Left lung (tissue), 10 donors: Measurements from ENCODE around the gene LSM3. TPM values are rescaled to one million over a fixed set of nuclear protein-coding genes. Genes with fewer than 3 reads are reported as not detected.

ENCODE experiments used
- ATAC-seq: fragments of 200-7000 bp; cut with Tn5 transposase; one replicate; pipeline ENCODE4 v1.9.1; 2020; ENCODE audit warnings: moderate library complexity
- DNase-seq, 4 donors: peaks; one replicate each; pipeline ENCODE4 v3.0.0-alpha.2; 2013 to 2020
- H3K27ac ChIP-seq, 2 donors: fragments of 200-600 bp; sonication (generic) in 1 of 2; one replicate each; pipeline versions ENCODE4 v1.5.0 to v1.8.0; 2020 to 2021
- H3K27me3 ChIP-seq, 2 donors: fragments of 200-600 bp; sonication (generic) in 1 of 2; one replicate each; pipeline versions ENCODE4 v1.5.0 to v1.8.0; 2020 to 2021
- H3K36me3 ChIP-seq, 2 donors: fragments of 200-600 bp; sonication (generic) in 1 of 2; one replicate each; pipeline versions ENCODE4 v1.5.0 to v1.8.0; 2020 to 2021
- H3K4me1 ChIP-seq, 2 donors: fragments of 200-600 bp; one replicate each; pipeline ENCODE4 v1.8.0; 2021
- H3K4me3 ChIP-seq, 2 donors: fragments of 200-600 bp; sonication (generic) in 1 of 2; one replicate each; pipeline versions ENCODE4 v1.5.0 to v1.8.0; 2020 to 2021; ENCODE audit warnings: mild to moderate bottlenecking in 1 of 2
- H3K9me3 ChIP-seq, 2 donors: fragments of 200-600 bp; sonication (generic) in 1 of 2; one replicate each; pipeline versions ENCODE4 v1.5.0 to v1.8.0; 2020 to 2021
- intact Hi-C, 2 donors: fragments of 100-400 bp; cut with DNase I; formaldehyde crosslinking; loops; one replicate each; pipeline versions ENCODE4 v1.11.2 to v1.14.2; 2022
- polyA plus RNA-seq, 6 donors: library from polyadenylated mRNA; unstranded; fragments of 120-200 nt; gene quantifications; one replicate each; pipeline ENCODE4 v1.2.1, GENCODE V29; 2013; ENCODE audit not compliant: insufficient read length in 6 of 6
- total RNA-seq, 2 donors: library from RNA; stranded (reverse); fragmentation: NEBNext Ultra II Directional; extraction: Animal tissue kit (Norgen Biotek cat#: 25700); gene quantifications; one replicate each; pipeline ENCODE4 v1.2.1, GENCODE V29; 2021
- TF ChIP-seq, protein P1 (sequence below), 2 donors: fragments of 200-600 bp; sonication (generic) in 1 of 2; IDR thresholded peaks; one replicate each; pipeline versions ENCODE4 v1.5.0 to v1.8.0; 2021; ENCODE audit warnings: antibody characterized with exemption in 2 of 2
- donor health status: DM: no; HTN: yes; CAD: no.
- donor health status: DM: no; HTN: no; CAD: no.

LSM3 gene
- total and polyA plus RNA-seq, 8 donors, result 10.6 to 16.5 (median 15.2) TPM

DNA sequence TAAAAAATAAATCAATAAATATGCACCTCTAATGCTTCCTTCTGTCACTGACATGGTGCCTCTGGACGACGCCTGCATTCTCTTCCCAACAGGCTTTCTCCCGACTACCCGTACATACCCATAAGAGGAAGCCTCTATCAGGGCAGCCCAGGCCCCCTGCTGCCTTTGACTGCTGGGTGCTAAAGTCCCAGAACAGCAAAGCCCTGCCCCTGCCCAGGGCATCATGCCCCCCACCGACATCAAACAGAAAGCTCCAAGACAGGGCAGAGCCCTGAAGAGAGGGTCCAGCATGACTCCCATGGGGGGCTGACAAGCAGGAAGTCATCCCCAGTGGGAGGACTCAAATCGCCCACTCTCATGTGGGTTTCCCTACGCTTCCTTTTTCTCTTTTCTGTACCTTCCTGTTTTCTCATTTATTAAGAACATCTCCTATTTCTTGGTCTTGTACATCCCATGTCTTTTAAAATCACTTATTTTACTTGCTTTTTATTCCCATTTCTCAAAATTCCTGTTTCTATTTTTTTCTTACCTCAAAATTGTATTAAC, 23.6 kb upstream of the LSM3 start:
- Histone ChIP-seq H3K4me3 (no peak overlapping the region), H3K9me3 (no peaks in the 10 kb centered on the region), H3K27ac (no peak overlapping the region), H3K4me1 (no peaks in the 10 kb centered on the region), H3K36me3 (peaks cover 0 to 89% of the 10 kb centered on the region in 2 donors), H3K27me3 (no peaks in the 10 kb centered on the region)
- TF ChIP-seq, protein P1, sequence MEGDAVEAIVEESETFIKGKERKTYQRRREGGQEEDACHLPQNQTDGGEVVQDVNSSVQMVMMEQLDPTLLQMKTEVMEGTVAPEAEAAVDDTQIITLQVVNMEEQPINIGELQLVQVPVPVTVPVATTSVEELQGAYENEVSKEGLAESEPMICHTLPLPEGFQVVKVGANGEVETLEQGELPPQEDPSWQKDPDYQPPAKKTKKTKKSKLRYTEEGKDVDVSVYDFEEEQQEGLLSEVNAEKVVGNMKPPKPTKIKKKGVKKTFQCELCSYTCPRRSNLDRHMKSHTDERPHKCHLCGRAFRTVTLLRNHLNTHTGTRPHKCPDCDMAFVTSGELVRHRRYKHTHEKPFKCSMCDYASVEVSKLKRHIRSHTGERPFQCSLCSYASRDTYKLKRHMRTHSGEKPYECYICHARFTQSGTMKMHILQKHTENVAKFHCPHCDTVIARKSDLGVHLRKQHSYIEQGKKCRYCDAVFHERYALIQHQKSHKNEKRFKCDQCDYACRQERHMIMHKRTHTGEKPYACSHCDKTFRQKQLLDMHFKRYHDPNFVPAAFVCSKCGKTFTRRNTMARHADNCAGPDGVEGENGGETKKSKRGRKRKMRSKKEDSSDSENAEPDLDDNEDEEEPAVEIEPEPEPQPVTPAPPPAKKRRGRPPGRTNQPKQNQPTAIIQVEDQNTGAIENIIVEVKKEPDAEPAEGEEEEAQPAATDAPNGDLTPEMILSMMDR (IDR thresholded peaks at IDR 0.05), result no peak
- intact Hi-C loops, result no loop called here
- ATAC-seq, result no peak
- no peak for DNase-seq

DNA sequence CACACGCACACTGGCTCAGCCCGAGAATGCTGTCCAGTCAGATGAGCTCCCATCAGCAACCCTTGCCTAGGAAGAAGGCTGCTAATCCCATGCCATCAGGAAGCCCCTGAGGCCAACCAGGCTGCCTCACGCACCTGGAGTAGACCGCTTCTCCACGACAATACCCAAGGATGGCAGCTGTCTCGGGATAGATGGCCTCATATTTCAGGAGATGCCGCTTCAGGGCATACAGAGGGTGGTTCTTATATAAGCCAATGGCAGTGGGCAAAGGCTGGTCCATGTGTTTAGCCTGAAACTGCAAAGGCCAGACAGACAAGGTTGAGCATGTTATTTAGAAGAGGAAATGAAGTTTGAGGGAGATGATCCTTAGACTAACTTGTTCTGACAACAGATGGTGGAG, 22.4 kb upstream of the LSM3 start:
- H3K4me1 ChIP-seq, result no peaks in the 10 kb centered on the region
- intact Hi-C loops, result no loop called here
- TF ChIP-seq, protein P1 (IDR thresholded peaks at IDR 0.05), result no peak
- H3K27me3 ChIP-seq, result no peaks in the 10 kb centered on the region
- ATAC-seq, result no peak
- H3K9me3 ChIP-seq, result peaks cover 0 to 4% of the 10 kb centered on the region in 2 donors
- H3K27ac ChIP-seq, result no peak overlapping the region
- no peak overlapping the region for H3K4me3 ChIP-seq
- no peak for DNase-seq
- H3K36me3 ChIP-seq, result peaks cover 0 to 94% of the 10 kb centered on the region in 2 donors

DNA sequence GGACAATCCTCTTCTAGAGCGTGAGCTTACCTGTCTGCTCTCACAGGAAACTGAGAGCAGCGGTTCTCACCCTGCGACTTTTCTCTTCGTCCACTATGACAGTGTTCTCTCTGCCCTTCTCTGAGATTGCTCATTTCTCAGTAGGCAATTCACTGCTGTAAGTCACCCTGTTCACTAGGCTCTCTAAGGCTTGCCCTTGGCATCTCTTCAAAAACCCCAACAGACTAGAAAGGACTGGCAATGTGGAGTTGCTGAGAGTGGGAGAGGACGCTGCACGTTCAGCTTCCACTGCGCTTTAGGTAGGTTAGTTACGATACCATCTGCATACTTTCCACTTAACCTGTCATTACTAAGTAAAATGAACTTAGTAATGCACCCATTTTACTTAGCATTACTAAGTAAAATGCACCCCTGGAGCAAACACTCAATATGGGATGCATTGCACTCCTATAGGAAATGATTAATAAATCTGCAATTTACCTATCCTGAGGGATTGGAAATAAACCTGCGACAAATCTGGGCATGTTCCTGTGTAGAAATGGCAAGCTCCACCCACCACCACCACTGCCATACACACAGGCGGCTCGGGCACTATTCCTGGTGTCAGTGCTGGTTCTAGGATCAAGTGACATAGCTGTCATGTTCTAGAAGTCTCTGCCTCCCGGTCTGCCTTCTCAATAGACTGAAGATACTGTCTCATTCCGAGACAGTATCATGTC, 21.6 kb upstream of the LSM3 start:
- intact Hi-C loops, result no loop called here
- no peak overlapping the region for H3K4me3 ChIP-seq
- H3K36me3 ChIP-seq, result peaks cover 0 to 94% of the 10 kb centered on the region in 2 donors
- no peak for DNase-seq
- H3K9me3 ChIP-seq, result peaks cover 0 to 12% of the 10 kb centered on the region in 2 donors
- TF ChIP-seq, protein P1 (IDR thresholded peaks at IDR 0.05), result no peak
- H3K4me1 ChIP-seq, result no peaks in the 10 kb centered on the region
- no peak overlapping the region for H3K27ac ChIP-seq
- no peaks in the 10 kb centered on the region for H3K27me3 ChIP-seq
- ATAC-seq, result no peak

DNA sequence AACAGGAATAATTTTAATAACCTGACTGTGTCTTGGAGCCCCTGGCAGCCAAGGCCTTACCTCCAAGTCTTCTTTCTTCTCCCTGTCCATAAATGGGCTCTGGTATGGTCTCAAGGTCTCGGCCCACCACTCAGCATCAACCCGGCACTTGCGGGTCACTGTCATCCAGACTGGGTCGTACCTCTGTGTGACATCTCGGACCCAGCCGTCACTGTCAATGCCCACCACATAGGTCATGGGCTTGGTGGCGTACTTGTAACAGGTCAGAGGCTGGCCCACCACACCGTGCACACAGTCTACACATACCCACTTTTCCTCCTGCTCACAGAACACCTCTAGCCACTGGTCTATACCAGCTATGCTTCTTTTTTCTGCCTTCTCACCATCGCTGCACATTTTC, 20.7 kb upstream of the LSM3 start:
- ATAC-seq (no peak), DNase-seq (no peak)
- TF ChIP-seq, protein P1 (IDR thresholded peaks at IDR 0.05), result no peak
- no peak overlapping the region for H3K4me3 ChIP-seq
- H3K27me3 ChIP-seq, result no peaks in the 10 kb centered on the region
- no peaks in the 10 kb centered on the region for H3K4me1 ChIP-seq
- H3K27ac ChIP-seq, result no peak overlapping the region
- H3K36me3 ChIP-seq, result peaks cover 0 to 96% of the 10 kb centered on the region in 2 donors
- peaks cover 0 to 15% of the 10 kb centered on the region in 2 donors for H3K9me3 ChIP-seq
- intact Hi-C loops, result no loop called here

DNA sequence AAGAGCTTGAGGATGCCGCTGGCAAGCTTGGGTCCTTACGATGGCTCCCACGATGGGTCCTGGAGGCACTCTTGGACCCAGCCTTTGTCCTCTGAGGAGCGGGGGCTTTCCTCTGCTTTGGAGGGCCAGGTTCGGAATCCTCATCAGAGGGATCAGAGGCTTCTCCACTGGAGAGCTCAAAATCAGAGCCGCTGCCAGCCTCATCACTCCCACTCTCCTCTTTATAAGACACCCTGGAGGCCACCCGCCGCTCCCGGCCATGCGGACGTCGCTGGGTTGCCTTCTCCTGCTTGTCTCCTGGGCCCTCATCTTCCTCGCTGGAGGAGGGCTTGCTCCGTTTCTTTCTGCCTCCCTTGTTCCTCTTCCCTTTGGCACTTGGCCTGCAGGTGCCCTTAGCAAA, 20.2 kb upstream of the LSM3 start:
- intact Hi-C loops, result no loop called here
- ATAC-seq (no peak), DNase-seq (no peak)
- H3K9me3 ChIP-seq, result peaks cover 0 to 15% of the 10 kb centered on the region in 2 donors
- H3K4me3 ChIP-seq, result no peak overlapping the region
- no peak overlapping the region for H3K27ac ChIP-seq
- no peaks in the 10 kb centered on the region for H3K4me1 ChIP-seq
- peaks cover 0 to 96% of the 10 kb centered on the region in 2 donors for H3K36me3 ChIP-seq
- H3K27me3 ChIP-seq, result no peaks in the 10 kb centered on the region
- TF ChIP-seq, protein P1 (IDR thresholded peaks at IDR 0.05), result no peak
